Astrocyte of the cerebellum (primary cell): Measurements from ENCODE around the gene TXNDC17.
A peak's percentile ranks its signal among the peaks of the same experiment; 100 is the strongest.

ENCODE experiments used
- DNase-seq: peaks from one replicate; pipeline ENCODE4 v3.0.0-alpha.2; 2011; ENCODE audit warnings: low read depth
- H3K4me3 ChIP-seq: 2 replicates; pipeline ENCODE4 v1.5.1; 2011; ENCODE audit warnings: mild to moderate bottlenecking, low read depth, low read length, moderate library complexity
- in situ Hi-C: cut with HindIII; loops from 2 replicates; pipeline ENCODE4 v1.10.0; 2017; ENCODE audit warnings: low sequenced_read_pairs
- TF ChIP-seq, protein P1 (sequence below): IDR thresholded peaks from 2 replicates; pipeline ENCODE4 v1.5.1; 2012; ENCODE audit warnings: low read length, low read depth, moderate library complexity, mild to moderate bottlenecking; ENCODE audit errors: missing control alignments

TXNDC17 gene

GRCh38 chr17:6633263-6633662 is 7.6 kb upstream of the TXNDC17 start:
- in situ Hi-C loops: no loop called here

GRCh38 chr17:6636105-6636504 is 4.8 kb upstream of the TXNDC17 start:
- TF ChIP-seq, protein P1, sequence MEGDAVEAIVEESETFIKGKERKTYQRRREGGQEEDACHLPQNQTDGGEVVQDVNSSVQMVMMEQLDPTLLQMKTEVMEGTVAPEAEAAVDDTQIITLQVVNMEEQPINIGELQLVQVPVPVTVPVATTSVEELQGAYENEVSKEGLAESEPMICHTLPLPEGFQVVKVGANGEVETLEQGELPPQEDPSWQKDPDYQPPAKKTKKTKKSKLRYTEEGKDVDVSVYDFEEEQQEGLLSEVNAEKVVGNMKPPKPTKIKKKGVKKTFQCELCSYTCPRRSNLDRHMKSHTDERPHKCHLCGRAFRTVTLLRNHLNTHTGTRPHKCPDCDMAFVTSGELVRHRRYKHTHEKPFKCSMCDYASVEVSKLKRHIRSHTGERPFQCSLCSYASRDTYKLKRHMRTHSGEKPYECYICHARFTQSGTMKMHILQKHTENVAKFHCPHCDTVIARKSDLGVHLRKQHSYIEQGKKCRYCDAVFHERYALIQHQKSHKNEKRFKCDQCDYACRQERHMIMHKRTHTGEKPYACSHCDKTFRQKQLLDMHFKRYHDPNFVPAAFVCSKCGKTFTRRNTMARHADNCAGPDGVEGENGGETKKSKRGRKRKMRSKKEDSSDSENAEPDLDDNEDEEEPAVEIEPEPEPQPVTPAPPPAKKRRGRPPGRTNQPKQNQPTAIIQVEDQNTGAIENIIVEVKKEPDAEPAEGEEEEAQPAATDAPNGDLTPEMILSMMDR: no peak
- DNase-seq: no peak
- H3K4me3 ChIP-seq: no peak overlapping the region
- in situ Hi-C loops: no loop called here

More at GRCh38 chr17:6633263-6633662, 7.6 kb upstream of the TXNDC17 start:
- no peak overlapping the region for H3K4me3 ChIP-seq
- no peak for DNase-seq
- TF ChIP-seq, protein P1: no peak

DNA sequence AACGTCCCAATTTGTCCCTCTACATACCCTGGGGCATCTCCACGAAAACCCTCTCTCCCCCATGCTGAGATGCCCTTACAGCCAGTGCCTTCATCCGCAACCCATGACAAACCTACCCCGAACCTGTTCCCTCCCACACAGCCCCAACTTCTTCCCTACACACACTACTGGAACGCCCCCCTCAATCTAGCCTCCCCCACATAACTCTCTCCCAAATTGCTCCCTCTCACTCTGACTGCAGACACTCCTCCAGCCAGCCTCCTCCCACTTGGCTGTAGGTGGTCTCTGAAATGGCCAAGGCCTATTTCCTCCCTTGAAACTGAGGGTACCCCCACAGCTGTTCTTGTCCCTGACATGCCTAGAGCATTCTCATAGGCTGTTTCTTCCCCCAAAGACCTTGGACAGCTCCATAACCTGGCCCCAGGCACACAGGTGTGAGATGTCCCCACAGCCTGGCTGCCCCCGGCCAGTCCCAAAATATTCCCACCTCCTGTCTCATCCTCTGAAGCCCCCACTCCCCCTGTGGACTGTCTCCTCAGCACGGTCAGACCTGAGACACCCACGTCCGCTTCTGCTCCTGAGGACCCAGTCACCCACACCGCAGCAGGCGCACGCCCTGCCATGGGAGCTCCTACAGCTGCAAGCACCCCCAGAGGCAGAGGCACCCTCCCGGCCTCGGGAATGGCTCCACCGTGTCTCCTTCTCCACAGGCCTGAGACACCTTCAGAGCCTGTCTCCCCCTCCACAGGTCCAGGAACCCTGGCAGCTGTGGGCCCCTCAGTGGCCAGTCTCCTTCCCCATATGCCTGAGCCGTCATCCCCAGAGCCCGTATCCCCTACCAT is 4.0 kb upstream of the TXNDC17 start:
- TF ChIP-seq, protein P1: no peak
- no peak overlapping the region for H3K4me3 ChIP-seq
- no peak for DNase-seq
- in situ Hi-C loops: no loop called here

DNA sequence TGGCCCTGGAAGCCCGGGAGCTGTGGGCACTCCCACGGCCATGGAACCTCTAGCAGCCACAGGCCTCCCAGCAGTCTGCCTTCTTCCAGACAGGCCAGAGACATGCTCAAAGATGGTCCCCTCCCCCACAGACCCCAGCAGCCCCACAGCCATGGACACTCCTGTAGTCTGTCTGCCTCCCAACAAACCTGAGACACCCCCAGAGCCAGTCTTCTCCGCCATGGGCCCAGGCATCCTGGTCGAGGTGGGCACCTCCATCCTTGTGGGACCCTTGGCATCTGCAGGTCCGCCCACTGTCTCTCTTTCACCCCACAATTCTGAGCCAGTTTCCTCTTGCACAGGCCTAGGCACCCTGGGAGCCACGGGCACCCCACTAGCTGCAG is 3.4 kb upstream of the TXNDC17 start:
- in situ Hi-C loops: no loop called here
- no peak overlapping the region for H3K4me3 ChIP-seq
- DNase-seq: no peak
- TF ChIP-seq, protein P1: no peak

DNA sequence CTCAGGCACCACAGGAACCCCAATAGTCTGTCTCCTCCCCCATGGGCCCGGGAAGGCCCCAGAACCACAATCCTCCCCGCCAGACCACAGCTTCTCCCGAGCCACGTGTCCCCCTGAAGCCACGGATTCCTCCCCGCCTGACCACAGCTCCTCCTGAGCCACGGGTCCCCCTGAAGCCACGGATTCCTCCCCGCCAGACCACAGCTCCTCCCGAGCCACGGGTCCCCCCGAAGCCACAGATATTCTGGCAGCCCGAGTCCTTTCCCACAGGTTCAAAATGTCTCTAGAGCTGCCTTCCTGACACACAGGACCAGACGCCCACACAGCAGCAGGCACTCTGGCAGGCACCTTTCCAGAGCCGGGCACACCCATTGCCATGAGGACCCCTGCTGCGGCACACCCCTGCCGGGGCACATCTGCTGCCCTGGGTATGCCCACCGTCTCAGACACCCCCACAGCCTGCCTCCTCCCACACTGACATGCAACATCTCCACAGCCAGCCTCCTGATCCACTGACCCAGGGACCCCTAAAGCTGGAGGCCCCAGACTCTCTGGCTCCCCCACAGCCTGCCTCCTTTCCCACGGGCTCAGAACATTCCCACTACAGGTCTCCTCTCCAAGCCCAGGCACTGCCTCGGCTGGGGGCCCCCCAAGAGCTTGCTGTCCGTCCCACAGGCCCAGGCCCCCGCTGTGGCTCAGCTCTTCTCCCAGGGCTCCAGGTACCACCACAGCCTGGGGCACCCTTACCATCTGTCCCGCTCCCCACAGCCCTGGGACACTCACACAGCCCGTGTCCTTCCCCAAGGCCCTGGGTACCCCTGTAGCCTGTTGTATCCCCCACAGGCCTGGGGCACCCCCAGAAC is 2.6 kb upstream of the TXNDC17 start:
- H3K4me3 ChIP-seq: no peak overlapping the region
- no peak for DNase-seq
- TF ChIP-seq, protein P1: no peak
- in situ Hi-C loops: no loop called here

GRCh38 chr17:6639014-6639585 is 1.8 kb upstream of the TXNDC17 start:
- H3K4me3 ChIP-seq: peak overlapping the region; percentile 91
- in situ Hi-C loops: no loop called here
- TF ChIP-seq, protein P1: no peak
- DNase-seq: no peak
